HG03354 (cell line): ENCODE measurements around the gene GALR3.

Source experiments
- ATAC-seq: cut with Tn5 transposase; IDR thresholded peaks from one replicate; pipeline ENCODE4 v1.9.1; 2021; ENCODE audit warnings: mild to moderate bottlenecking; ENCODE audit not compliant: unreplicated experiment, poor library complexity, severe bottlenecking

GALR3 gene

GRCh38 chr22:37802310-37803194, 20.6 kb upstream of the GALR3 start:
- no peak for ATAC-seq

DNA sequence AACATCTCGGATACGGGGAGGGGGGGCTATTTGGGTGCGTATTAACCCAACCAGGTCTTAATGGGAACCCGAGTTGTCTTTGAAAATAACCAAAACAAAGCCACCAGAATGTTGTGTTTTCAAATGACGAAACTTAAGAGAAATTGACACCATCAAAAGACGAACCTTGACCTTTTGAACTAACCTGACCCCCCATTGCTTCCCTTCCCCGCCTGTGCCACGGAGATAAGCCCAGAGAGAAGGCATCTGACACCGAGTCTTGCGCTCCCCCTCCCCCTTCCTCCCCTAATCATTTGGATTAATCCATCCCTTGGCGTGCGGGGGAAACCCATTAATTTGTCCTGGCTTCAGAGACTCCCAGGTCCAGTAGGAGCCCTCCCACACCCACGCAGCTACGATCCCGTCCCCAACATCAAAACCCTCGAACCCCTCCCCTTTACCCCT, 20.0 kb upstream of the GALR3 start:
- no peak for ATAC-seq

DNA sequence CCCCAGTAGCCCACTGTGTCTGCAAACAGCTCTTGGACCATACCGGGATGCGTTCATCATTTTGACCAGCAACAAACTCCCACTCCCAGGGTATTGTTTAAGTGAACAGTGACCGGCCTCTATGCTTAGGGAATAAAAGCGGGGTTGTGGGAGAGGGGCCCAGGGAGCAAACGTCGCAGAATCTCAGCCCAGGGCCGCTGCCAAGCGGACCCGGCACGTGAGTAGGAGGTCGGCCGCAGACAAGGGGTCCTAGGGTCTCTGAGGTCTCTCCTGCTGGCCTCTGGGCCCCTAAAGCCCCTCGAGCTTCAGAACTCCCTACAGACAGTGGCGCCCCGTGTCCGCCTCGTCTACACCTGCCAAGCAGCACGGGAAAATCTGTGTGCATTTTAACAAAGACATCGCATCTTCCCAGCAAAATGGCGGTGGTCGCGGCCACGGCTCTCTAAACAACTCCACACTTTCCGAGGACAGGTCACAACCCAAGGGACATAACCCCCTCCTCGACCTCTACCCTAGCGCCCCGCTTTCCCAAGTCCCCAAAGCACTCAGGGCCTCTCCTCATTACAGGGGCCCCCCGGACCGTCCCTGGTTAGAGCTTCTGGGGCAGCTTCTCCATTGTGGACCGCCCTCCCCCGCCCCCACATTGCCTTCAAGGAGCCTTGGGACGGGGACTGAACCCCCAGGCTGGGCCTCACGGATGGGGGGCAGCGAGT, 19.4 kb upstream of the GALR3 start:
- ATAC-seq: no peak

DNA sequence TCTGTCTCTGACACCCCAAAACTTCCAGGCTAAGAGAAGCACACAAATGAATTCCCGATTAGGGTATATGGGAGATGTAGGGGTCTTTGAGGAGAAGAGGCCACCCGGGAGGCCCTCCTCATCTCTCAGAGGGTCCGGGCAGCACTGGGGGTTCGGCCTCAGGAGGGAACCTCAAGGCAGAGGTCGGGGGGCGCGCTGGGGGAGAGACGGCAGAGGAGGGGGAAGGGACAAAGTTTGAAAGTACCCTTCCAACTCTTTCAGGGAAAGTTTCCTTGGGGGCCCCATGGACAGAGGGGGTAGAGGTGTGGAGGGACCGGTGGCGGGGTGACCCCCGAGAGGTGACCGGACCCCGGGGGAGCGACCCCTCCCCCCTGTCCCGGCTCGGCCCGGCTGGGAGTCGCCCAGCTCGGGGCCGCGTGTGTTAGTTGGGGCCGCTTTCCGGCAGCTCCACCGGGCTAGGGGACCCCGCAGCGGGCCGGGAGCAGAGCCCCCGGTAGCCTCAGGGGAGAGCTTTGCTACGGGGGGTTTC, 18.8 kb upstream of the GALR3 start:
- no peak for ATAC-seq

- ATAC-seq: no peak
These were observed 18.0 kb upstream of the GALR3 start for GRCh38 chr22:37804881-37805809.

GRCh38 chr22:37805810-37806277, 17.3 kb upstream of the GALR3 start:
- no peak for ATAC-seq

DNA sequence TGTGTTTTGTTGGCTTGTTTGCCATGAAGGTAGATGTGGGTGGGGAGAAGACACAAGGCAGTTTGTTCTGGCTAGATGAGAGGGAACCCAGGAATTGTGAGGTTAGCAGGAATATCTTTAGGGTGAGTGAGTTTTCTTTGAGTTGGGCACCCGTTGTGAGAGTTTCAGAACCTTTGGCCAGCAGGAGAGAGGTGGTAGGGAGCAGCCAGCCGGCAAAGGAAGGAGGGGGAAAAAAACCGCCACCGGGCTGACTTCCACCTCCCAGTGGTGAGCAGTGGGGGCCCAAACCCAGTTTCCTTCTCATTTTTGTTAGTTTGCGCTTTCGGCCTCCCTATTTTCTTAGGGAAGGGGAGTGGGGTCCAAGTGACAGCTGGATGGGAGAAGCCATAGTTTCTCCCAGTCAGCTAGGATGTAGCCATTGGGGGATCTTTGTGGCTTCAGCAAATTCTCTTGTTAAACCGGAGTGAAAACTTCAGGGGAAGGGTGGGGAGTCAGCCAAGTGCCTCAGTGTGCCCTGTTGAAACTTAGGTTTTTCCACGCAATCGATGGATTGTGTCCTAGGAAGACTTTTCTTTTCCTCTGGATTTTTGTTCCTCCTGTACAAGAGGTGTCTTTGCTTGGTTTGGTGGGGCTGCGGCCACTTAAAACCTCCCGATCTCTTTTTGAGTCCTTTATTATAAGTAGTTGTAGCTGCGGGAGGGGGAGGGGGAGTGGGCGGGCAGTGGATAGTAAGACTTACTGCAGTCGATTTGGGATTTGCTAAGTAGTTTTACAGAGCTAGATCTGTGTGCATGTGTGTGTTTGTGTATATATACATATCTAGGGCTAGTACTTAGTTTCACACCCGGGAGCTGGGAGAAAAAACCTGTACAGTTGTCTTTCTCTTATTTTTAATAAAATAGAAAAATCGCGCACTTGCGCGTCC, 16.5 kb upstream of the GALR3 start:
- no peak for ATAC-seq

GRCh38 chr22:37807410-37808293, 15.5 kb upstream of the GALR3 start, which contains the start of gene GCAT:
TSS of gene GCAT (plus strand) at chr22:37807934. CDS start at chr22:37807968, 34 bp downstream.
- peak; percentile 90 for ATAC-seq

GRCh38 chr22:37808294-37808657, 14.9 kb upstream of the GALR3 start:
- ATAC-seq: no peak

DNA sequence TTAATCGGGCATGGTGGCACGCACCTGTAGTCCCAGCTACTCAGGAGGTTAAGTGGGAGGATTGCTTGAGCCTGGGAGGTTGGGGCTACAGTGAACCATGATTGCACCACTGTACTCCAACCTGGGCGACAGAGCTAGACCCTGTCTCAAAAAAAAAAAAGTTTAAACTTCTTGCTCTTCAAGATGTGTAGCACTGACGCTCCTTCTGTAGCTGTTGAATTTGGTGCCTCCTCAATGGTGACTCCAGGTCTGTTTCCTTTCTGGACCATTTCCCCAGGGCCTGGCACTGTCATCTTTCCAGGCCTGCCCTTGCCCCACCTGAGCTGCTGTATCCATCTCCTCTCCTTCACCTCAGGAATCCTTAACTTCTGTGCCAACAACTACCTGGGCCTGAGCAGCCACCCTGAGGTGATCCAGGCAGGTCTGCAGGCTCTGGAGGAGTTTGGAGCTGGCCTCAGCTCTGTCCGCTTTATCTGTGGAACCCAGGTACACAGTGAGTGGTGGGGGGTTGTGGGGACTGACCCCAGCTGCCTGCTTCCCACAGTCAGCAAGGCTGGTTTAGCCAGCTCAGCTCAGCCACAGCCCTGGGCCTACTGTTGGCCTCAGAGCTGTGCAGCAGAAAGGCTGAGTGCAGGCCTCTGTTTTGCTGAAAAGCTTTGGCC, 13.4 kb upstream of the GALR3 start:
- no peak for ATAC-seq

GRCh38 chr22:37811867-37812266, 11.3 kb upstream of the GALR3 start:
- ATAC-seq: no peak

- no peak for ATAC-seq
These were observed 10.1 kb upstream of the GALR3 start for GRCh38 chr22:37812869-37813678.

DNA sequence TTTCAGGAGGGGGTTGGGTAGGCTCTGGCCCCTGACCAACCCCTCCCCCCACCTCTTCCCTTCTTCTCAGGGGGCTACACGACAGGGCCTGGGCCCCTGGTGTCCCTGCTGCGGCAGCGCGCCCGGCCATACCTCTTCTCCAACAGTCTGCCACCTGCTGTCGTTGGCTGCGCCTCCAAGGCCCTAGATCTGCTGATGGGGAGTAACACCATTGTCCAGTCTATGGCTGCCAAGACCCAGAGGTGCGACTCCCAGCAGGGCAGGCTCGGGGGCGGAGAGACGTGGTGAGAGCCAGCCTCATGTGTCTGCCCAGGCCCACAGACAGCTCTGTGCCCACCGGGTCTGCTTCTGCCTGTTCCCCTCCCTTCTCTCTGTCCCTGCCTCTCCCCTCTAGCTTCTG, 7.6 kb upstream of the GALR3 start:
- no peak for ATAC-seq

DNA sequence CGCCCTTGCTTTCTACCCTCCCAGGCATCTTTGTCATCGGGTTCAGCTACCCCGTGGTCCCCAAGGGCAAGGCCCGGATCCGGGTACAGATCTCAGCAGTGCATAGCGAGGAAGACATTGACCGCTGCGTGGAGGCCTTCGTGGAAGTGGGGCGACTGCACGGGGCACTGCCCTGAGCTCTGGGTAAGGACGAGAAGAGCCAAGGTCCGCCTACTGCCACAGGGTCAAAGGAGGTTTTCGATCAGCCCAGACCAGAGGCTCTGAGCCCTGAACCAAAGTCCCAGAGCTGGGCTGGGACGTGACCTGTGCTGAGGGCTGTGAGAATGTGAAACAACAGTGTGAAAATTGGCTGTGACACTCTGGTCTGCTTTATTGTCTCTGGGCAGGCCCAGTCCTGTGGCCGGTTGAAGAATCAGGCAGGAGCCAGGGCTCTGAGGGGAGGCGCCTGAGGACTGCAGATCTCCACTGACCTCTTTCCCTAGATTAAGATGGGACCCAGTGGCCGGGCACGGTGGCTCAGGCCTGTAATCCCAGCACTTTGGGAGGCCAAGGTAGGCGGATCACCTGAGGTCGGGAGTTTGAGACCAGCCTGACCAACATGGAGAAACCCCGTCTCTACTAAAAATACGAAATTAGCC, 6.5 kb upstream of the GALR3 start:
- no peak for ATAC-seq

DNA sequence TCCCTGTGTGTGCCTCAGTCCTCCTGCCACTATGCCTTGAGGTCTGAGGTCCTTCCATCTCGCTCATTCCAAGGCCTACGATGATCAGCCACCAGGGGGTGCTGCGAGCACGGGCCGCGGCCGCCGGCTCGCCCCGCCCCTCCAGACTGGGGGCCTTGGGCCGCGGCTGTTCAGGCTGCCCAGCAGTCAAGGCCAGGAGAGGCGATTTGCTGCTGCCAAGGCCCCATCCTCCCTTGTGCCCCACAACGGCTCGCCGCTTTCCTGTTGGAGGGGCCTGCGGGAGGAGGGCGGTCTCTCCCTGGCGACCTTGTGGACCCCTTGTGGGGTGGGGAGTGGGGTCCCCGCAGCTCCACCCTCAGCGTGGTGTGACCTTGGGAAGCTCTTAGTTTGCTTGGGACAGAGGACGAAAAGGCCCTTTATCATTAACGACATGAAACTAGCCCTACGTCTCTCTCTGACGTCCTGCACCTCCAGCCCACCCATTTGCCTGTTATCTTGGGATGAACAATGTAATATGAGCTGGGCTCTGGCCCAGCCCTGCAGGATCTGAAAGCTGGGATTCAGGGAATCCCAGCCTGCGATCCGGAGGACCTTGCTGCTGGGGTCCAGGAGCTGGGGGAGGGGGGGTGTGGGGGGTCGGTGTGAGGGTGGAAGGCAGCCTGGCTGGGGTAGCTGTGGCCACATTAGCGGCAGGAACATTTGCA, 5.3 kb upstream of the GALR3 start:
- ATAC-seq: peak; percentile 61
